H1 (cell line): ENCODE results near the gene RNGTT. TPM values are rescaled to one million over a fixed set of nuclear protein-coding genes. Genes with fewer than 3 reads are reported as not detected.

Experiments used
- CTCF ChIA-PET: fragments of 300-600 bp; sonication (Branson Sonifier 250); formaldehyde crosslinking; loops from one replicate; lab custom pipeline; 2021; ENCODE audit not compliant: partially characterized antibody; lab: Charles Lee
- POLR2A ChIA-PET: fragments of 300-600 bp; sonication (Branson Sonifier 250); formaldehyde crosslinking; loops from one replicate; lab custom pipeline; 2021; ENCODE audit warnings: inconsistent platforms; ENCODE audit not compliant: partially characterized antibody; lab: Charles Lee
- DNase-seq, 2 experiments: peaks; one replicate each; pipeline versions ENCODE4 v3.0.0 to v3.0.0-alpha.2; 2010 to 2022; ENCODE audit warnings: low spot score in 2 of 2, low read depth in 1 of 2, mixed read lengths in 1 of 2
- FAIRE-seq: peaks from 2 replicates; lab custom pipeline; 2011; peaks lifted over from hg19 to GRCh38; lab: Jason Lieb, UNC
- H2AFZ ChIP-seq: 2 replicates; pipeline ENCODE4 v1.8.1; 2012; ENCODE audit warnings: low read length, inconsistent platforms
- H2AK5ac ChIP-seq: 2 replicates; pipeline ENCODE4 v1.6.1; 2013; ENCODE audit warnings: low read depth, low read length
- H2BK120ac ChIP-seq: replicated peaks from 2 replicates; pipeline ENCODE3; 2013; ENCODE audit warnings: low read depth, low read length, inconsistent platforms
- H2BK12ac ChIP-seq: 2 replicates; pipeline ENCODE4 v1.6.1; 2013; ENCODE audit warnings: low read depth, low read length
- H2BK15ac ChIP-seq: 2 replicates; pipeline ENCODE4 v1.6.1; 2013; ENCODE audit warnings: low read length
- H2BK20ac ChIP-seq: 2 replicates; pipeline ENCODE4 v1.6.1; 2013; ENCODE audit warnings: low read length
- H2BK5ac ChIP-seq: 2 replicates; pipeline ENCODE4 v1.6.1; 2013; ENCODE audit warnings: low read depth, low read length
- H3K14ac ChIP-seq: 2 replicates; pipeline ENCODE4 v1.6.1; 2013; ENCODE audit warnings: inconsistent platforms; ENCODE audit not compliant: insufficient read length
- H3K18ac ChIP-seq: 2 replicates; pipeline ENCODE4 v1.6.1; 2013; ENCODE audit warnings: low read length; ENCODE audit errors: extremely low read depth
- H3K23ac ChIP-seq: 2 replicates; pipeline ENCODE4 v1.6.1; 2013; ENCODE audit warnings: inconsistent platforms; ENCODE audit not compliant: insufficient read length
- H3K23me2 ChIP-seq: 2 replicates; pipeline ENCODE4 v1.6.1; 2013; ENCODE audit warnings: low read depth, low read length
- H3K27ac ChIP-seq: 2 replicates; pipeline ENCODE4 v1.6.1; 2011; ENCODE audit warnings: low read depth, low read length, inconsistent platforms
- H3K27me3 ChIP-seq, 4 experiments: replicated peaks in 1 of 4; 1 replicate in 1 of 4; 2 replicates in 3 of 4; pipeline versions ENCODE4 v1.6.1 to v1.8.1; 2011 to 2013; ENCODE audit warnings: low read length in 3 of 4, mild to moderate bottlenecking in 3 of 4, inconsistent platforms in 2 of 4, mixed read lengths in 2 of 4, moderate library complexity in 1 of 4; ENCODE audit not compliant: control insufficient read depth in 3 of 4, insufficient read depth in 3 of 4; ENCODE audit errors: extremely low read depth in 1 of 4
- H3K36me3 ChIP-seq, 4 experiments: 2 replicates each; pipeline versions ENCODE4 v1.6.1 to v1.8.1; 2011 to 2013; ENCODE audit warnings: mild to moderate bottlenecking in 4 of 4, low read length in 3 of 4, moderate library complexity in 2 of 4, control low read depth in 1 of 4, inconsistent platforms in 1 of 4; ENCODE audit not compliant: insufficient read depth in 4 of 4, control insufficient read depth in 2 of 4
- H3K4ac ChIP-seq: replicated peaks from 2 replicates; pipeline ENCODE3; 2013; ENCODE audit warnings: low read length, low read depth, mixed read lengths, inconsistent platforms; ENCODE audit not compliant: insufficient read length
- H3K4me1 ChIP-seq, 4 experiments: replicated peaks in 1 of 4; 1 replicate in 1 of 4; 2 replicates in 3 of 4; pipeline versions ENCODE4 v1.6.1 to v1.8.1; 2011 to 2013; ENCODE audit warnings: low read length in 3 of 4, inconsistent platforms in 2 of 4, mixed read lengths in 1 of 4; ENCODE audit not compliant: insufficient read depth in 4 of 4, control insufficient read depth in 3 of 4
- H3K4me2 ChIP-seq, 2 experiments: 2 replicates each; pipeline versions ENCODE4 v1.6.1 to v1.8.1; 2011 to 2013; ENCODE audit warnings: low read depth in 2 of 2, low read length in 2 of 2, control low read depth in 1 of 2, inconsistent platforms in 1 of 2, mild to moderate bottlenecking in 1 of 2; ENCODE audit not compliant: insufficient read depth in 1 of 2
- H3K4me3 ChIP-seq, 4 experiments: fragments of 200-600, 300-600 bp in 1 of 4; sonication (generic), shearing (Covaris generic), sonication (Bioruptor Twin) in 1 of 4; 2 replicates each; pipeline versions ENCODE4 v1.5.1 to v1.8.1; 2011 to 2016; ENCODE audit warnings: low read length in 4 of 4, low read depth in 3 of 4, control low read depth in 2 of 4, inconsistent platforms in 2 of 4, mild to moderate bottlenecking in 2 of 4, mixed read lengths in 1 of 4, moderate library complexity in 1 of 4; ENCODE audit not compliant: insufficient read depth in 2 of 4; ENCODE audit errors: extremely low read depth in 1 of 4
- H3K56ac ChIP-seq: replicated peaks from 2 replicates; pipeline ENCODE3; 2013; ENCODE audit warnings: low read depth, mild to moderate bottlenecking, mixed read lengths, low read length, inconsistent platforms; ENCODE audit not compliant: insufficient read length
- H3K79me1 ChIP-seq: 2 replicates; pipeline ENCODE4 v1.6.1; 2013; ENCODE audit warnings: low read depth, low read length, control low read depth
- H3K79me2 ChIP-seq, 2 experiments: 2 replicates each; pipeline versions ENCODE4 v1.6.1 to v1.8.1; 2012 to 2013; ENCODE audit warnings: low read length in 2 of 2, mild to moderate bottlenecking in 2 of 2, inconsistent platforms in 1 of 2; ENCODE audit not compliant: insufficient read depth in 2 of 2, control insufficient read depth in 1 of 2
- H3K9ac ChIP-seq, 4 experiments: replicated peaks in 1 of 4; 1 replicate in 1 of 4; 2 replicates in 3 of 4; pipeline versions ENCODE4 v1.6.1 to v1.8.1; 2011 to 2013; ENCODE audit warnings: low read depth in 3 of 4, low read length in 3 of 4, control low read depth in 2 of 4, mild to moderate bottlenecking in 2 of 4, moderate library complexity in 2 of 4, inconsistent platforms in 1 of 4; ENCODE audit errors: extremely low read depth in 1 of 4
- H3K9me3 ChIP-seq, 2 experiments: 2 replicates each; pipeline versions ENCODE4 v1.6.1 to v1.8.1; 2012 to 2013; ENCODE audit warnings: mild to moderate bottlenecking in 2 of 2, moderate library complexity in 2 of 2, control low read depth in 1 of 2, inconsistent platforms in 1 of 2, low read depth in 1 of 2, low read length in 1 of 2, mixed read lengths in 1 of 2; ENCODE audit not compliant: insufficient read depth in 2 of 2
- H4K20me1 ChIP-seq, 2 experiments: replicated peaks in 1 of 2; 2 replicates each; pipeline versions ENCODE3 to v1.8.1; 2011 to 2013; ENCODE audit warnings: inconsistent platforms in 2 of 2, low read length in 2 of 2, mild to moderate bottlenecking in 1 of 2; ENCODE audit not compliant: insufficient read depth in 2 of 2, control insufficient read depth in 1 of 2
- H4K5ac ChIP-seq: 2 replicates; pipeline ENCODE4 v1.6.1; 2013; ENCODE audit warnings: low read length, low read depth, mixed read lengths, inconsistent platforms; ENCODE audit not compliant: insufficient read length
- H4K8ac ChIP-seq: 2 replicates; pipeline ENCODE4 v1.8.0; 2013; ENCODE audit warnings: mild to moderate bottlenecking, moderate library complexity, low read length, inconsistent platforms; ENCODE audit not compliant: insufficient read depth; ENCODE audit errors: extremely low read depth
- H4K91ac ChIP-seq: replicated peaks from 2 replicates; pipeline ENCODE3; 2013; ENCODE audit warnings: low read length, mixed read lengths, inconsistent platforms; ENCODE audit not compliant: insufficient read length
- SIN3A ChIP-seq, 2 experiments: IDR thresholded peaks in 1 of 2; conservative IDR thresholded peaks in 1 of 2; 2 replicates each; pipeline ENCODE4 v1.6.1; 2011 to 2012; ENCODE audit warnings: low read length in 2 of 2, improper control_type of control experiment in 1 of 2, low read depth in 1 of 2, mild to moderate bottlenecking in 1 of 2
- WGBS, 2 experiments: shearing (Covaris generic) in 1 of 2; methylation state at CpG; one replicate each; pipeline versions ENCODE4 v1.1.6 to v1.1.7; 2013 to 2015; ENCODE audit warnings: low lambda C conversion rate in 2 of 2, mixed read lengths in 2 of 2, inconsistent platforms in 1 of 2, low coverage in 1 of 2, missing lambda C conversion rate in 1 of 2; ENCODE audit not compliant: insufficient replicate concordance in 2 of 2, insufficient coverage in 1 of 2, insufficient read length in 1 of 2; ENCODE audit errors: extremely low coverage in 1 of 2, missing lambda C conversion rate in 1 of 2; 5-methylcytosine and 5-hydroxymethylcytosine counted together
- polyA plus RNA-seq, 7 experiments: library from polyadenylated mRNA; depleted of rRNA in 3 of 7; stranded (reverse) in 5 of 7; unstranded in 2 of 7; fragments of >200 nt in 5 of 7; fragments of 200-250 nt in 2 of 7; gene quantifications; 1 replicate in 5 of 7; 2 replicates in 1 of 7; 4 replicates in 1 of 7; pipeline versions ENCODE4 v1.2.1 to v1.2.3, GENCODE V29; 2011 to 2013; ENCODE audit warnings: missing spikeins in 2 of 7, mixed read lengths in 2 of 7
- total RNA-seq: library from RNA; stranded (reverse); fragmentation: NEBNext Ultra II Directional; extraction: Animal tissue kit (Norgen Biotek cat#: 25700); gene quantifications from 2 replicates; pipeline ENCODE4 v1.2.1, GENCODE V29; 2021

RNGTT gene
- total and polyA plus RNA-seq, 2 of the 8 experiments (the other 6 are each of a cell fraction or from before 2014, with no cell fraction given): 3.6 to 21.2 TPM

- Histone ChIP-seq H3K4me2 (no peak overlapping the region; a peak in 1 of 4 replicates), H3K27ac (no peak overlapping the region), H4K5ac (no peak overlapping the region), H3K18ac (no peak overlapping the region; the same call in 1 of the 2 replicates), H3K23me2 (no peaks in the 10 kb centered on the region), H2AFZ (peak overlapping the region; percentile 29; the same call in 1 of the 2 replicates), H2BK15ac (no peak overlapping the region), H3K56ac (no peak overlapping the region), H3K9me3 (no peaks in the 10 kb centered on the region), H2BK20ac (no peak overlapping the region), H2BK120ac (no peak overlapping the region), H3K4ac (no peak overlapping the region), H3K9ac (no peak overlapping the region), H2AK5ac (no peak overlapping the region), H3K36me3 (no peaks in the 10 kb centered on the region), H4K20me1 (no peaks in the 10 kb centered on the region), H3K23ac (no peak overlapping the region), H4K8ac (no peak overlapping the region), H2BK12ac (no peak overlapping the region), H3K27me3 (no peaks in the 10 kb centered on the region), H3K79me1 (no peaks in the 10 kb centered on the region), H3K14ac (no peak overlapping the region), H4K91ac (no peak overlapping the region), H2BK5ac (no peak overlapping the region), H3K4me1 (peaks cover 0 to 9% (median 5%) of the 10 kb centered on the region in 4 experiments; a peak in 4 of 7 replicates), H3K79me2 (no peaks in the 10 kb centered on the region), H3K4me3 (no peak overlapping the region)
- WGBS, 2 experiments: 91% methylated on average over 22 of the region's 23 CpGs; no CpG with 5 or more reads in 1 of the 2 experiments
- no peak for FAIRE-seq
- no peak for TF ChIP-seq SIN3A (conservative IDR thresholded peaks at IDR 0.05 in 1 of 2, IDR thresholded peaks at IDR 0.05 in 1 of 2; ENCODE audit: low read depth in 1 of 2, low read length in 2 of 2)
- CTCF ChIA-PET: interaction anchor here (0.7 to 1.3 kb wide), 3 partner anchors 11 to 333 kb away, joined by 3 to 4 read pairs (median 3); no protein-coding TSS in a partner anchor
- POLR2A ChIA-PET: interaction anchor here (0.6 kb wide), 1 partner anchor 11 kb away, joined by 5 read pairs; no protein-coding TSS in a partner anchor
- no peak for DNase-seq
These were observed 376.9 kb downstream of the RNGTT start for GRCh38 chr6:88586371-88587149.
